Heart left ventricle (tissue), 16 donors: ENCODE measurements around the gene MATR3. TPM values are rescaled to one million over a fixed set of nuclear protein-coding genes. Genes with fewer than 3 reads are reported as not detected.

Experiments used
- ATAC-seq, 4 donors: fragments of 200-7000 bp; cut with Tn5 transposase; one replicate each; pipeline ENCODE4 v1.9.1; 2020 to 2022; ENCODE audit warnings: moderate library complexity in 4 of 4, mild to moderate bottlenecking in 3 of 4, moderate number of reproducible peaks in 1 of 4
- DNase-seq, 5 donors: peaks; one replicate each; pipeline ENCODE4 v3.0.0-alpha.2; 2020
- H3K27ac ChIP-seq, 12 donors: fragments of 200-600 bp; sonication (generic) in 4 of 12; one replicate each; pipeline versions ENCODE4 v1.5.0 to v1.8.0; 2016 to 2022; ENCODE audit warnings: mild to moderate bottlenecking in 2 of 12
- H3K27me3 ChIP-seq, 9 donors: fragments of 200-600 bp; sonication (generic) in 2 of 9; one replicate each; pipeline versions ENCODE4 v1.5.1 to v1.8.0; 2016 to 2022; ENCODE audit warnings: mild to moderate bottlenecking in 3 of 9
- H3K36me3 ChIP-seq, 9 donors: fragments of 200-600 bp; sonication (generic) in 2 of 9; one replicate each; pipeline versions ENCODE4 v1.5.0 to v1.8.0; 2018 to 2022; ENCODE audit warnings: mild to moderate bottlenecking in 2 of 9
- H3K4me1 ChIP-seq, 12 donors: fragments of 200-600 bp; sonication (generic) in 4 of 12; one replicate each; pipeline versions ENCODE4 v1.5.0 to v1.8.0; 2016 to 2022; ENCODE audit warnings: mild to moderate bottlenecking in 3 of 12
- H3K4me3 ChIP-seq, 12 donors: fragments of 200-600 bp; sonication (generic) in 4 of 12; one replicate each; pipeline versions ENCODE4 v1.5.0 to v1.8.0; 2017 to 2022; ENCODE audit warnings: mild to moderate bottlenecking in 9 of 12, moderate library complexity in 4 of 12
- H3K9me3 ChIP-seq, 12 donors: fragments of 200-600 bp; sonication (generic) in 4 of 12; one replicate each; pipeline versions ENCODE4 v1.5.0 to v1.8.0; 2016 to 2022; ENCODE audit warnings: mild to moderate bottlenecking in 1 of 12
- POLR2A ChIP-seq, 2 donors: fragments of 450-650 bp; IDR thresholded peaks; one replicate each; pipeline ENCODE4 v1.6.1; 2017; ENCODE audit warnings: antibody characterized with exemption in 2 of 2, mild to moderate bottlenecking in 2 of 2, moderate library complexity in 2 of 2
- WGBS, 4 donors: extraction: QIAGEN DNeasy Blood & Tissue Kit in 2 of 4; methylation state at CpG; one replicate each; pipeline versions ENCODE4 v1.1.5 to v1.1.7; 2013 to 2018; 5-methylcytosine and 5-hydroxymethylcytosine counted together
- intact Hi-C, 10 donors: fragments of 100-400 bp; cut with DNase I; formaldehyde crosslinking; loops; one replicate each; pipeline versions ENCODE4 v1.11.1 to v1.14.2; 2022
- polyA plus RNA-seq, 2 donors: library from polyadenylated mRNA; stranded (reverse); fragments of 200-250 nt; gene quantifications; one replicate each; pipeline ENCODE4 v1.2.3, GENCODE V29; 2013
- total RNA-seq, 9 donors: library from RNA; depleted of rRNA in 2 of 9; stranded (reverse); fragments of >200 nt in 2 of 9; fragmentation: NEBNext Ultra II Directional in 3 of 9; extraction: Animal tissue kit (Norgen Biotek cat#: 25700) in 3 of 9; gene quantifications; one replicate each; pipeline versions ENCODE4 v1.1.0 to v1.2.4, GENCODE V29; 2016 to 2023
- TF ChIP-seq, protein P1 (sequence below), 12 donors: fragments of 200-600 bp; sonication (generic) in 4 of 12; IDR thresholded peaks; one replicate each; pipeline versions ENCODE4 v1.5.0 to v1.8.0; 2018 to 2022; ENCODE audit warnings: antibody characterized with exemption in 12 of 12, mild to moderate bottlenecking in 5 of 12
- donor health status: ischemic (EF 13 %, LVEDD 7.1; RV severe dilation, severe dysfunction).
- donor health status: healthy with polysubstance abuse.
- donor health status: DM: no; HTN: yes; CAD: no.
- donor health status: DM: no; HTN: no; CAD: no.
- donor health status: ischemic (EF 25% LVEDD 6.9; RV normal size, moderate dysfunction).
- donor health status: ischemic (EF 25% LVEDD 5.7; RV mildly dilated, moderate dysfunction).
- donor health status: healthy.
- donor health status: DM: yes; HTN: yes; CAD: no.
- donor health status: ischemic (EF 35%, LVEDD 5.7; RV mildly dilated, moderate dysfunction).
- donor health status: nonischemic (EF 11% LVEDD 7.7; RV severe dilation, severe dysfunction).
- donor health status: DM: yes; HTN: yes; CAD: no.
- donor health status: PGD.
- donor health status: ischemic (EF 29% LVEDD 5.4; RV normal size, mild dysfunction).
- donor health status: nonischemic (EF 23%, LVEDD 6.1; RV moderate dilation, normal function).

MATR3 gene
- total and polyA plus RNA-seq, 11 donors, result 97.2 to 208 (median 138) TPM

DNA sequence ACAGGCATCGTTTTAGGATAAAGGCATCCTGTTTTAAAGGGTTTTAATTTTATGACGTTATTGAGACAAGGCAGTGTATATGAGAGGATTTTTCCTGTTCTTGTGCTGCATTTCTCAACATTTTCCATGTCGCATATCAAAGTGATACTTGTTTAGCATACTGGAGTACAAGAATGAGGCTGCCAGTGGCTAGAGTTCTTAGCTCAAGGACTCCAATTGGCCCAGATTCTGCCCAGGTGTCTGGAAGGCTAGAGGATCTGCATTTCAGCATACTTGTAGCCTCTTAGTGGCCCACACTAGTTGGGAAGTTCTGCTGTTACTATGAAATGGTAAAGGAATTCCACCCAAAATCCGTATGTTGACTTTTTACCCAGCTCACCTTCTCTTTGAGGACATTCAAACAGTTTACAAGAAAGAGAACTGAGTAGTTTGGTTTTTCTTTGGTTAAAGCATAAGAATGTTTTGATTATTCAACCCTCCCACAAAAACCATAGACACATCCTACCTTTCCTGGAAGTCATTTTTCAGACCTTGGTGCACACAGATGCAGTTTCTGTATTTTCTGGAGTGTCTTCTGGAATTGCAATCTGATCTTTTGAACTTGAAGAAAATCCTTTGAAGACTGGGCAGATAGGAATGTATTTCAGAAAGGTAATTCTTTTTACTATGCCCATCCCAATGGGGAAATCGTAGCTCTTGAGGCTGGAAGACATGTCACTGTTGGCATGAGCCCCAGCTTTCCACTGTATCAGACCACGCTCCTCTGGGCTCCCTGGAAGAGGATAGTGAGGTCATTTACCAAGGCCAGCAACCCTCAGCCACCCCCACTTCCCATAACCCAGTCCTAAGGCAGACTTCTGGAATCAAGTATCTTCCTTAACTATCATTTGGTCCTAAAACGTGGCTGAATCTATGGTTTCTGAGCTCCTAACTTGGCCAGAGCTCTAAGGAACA, 78.2 kb downstream of the MATR3 start:
- ATAC-seq (peak; percentile 34 to 82 (median 69)), DNase-seq (peak in 2 of 5 donors; percentile 64 to 75)
- TF ChIP-seq, protein P1, sequence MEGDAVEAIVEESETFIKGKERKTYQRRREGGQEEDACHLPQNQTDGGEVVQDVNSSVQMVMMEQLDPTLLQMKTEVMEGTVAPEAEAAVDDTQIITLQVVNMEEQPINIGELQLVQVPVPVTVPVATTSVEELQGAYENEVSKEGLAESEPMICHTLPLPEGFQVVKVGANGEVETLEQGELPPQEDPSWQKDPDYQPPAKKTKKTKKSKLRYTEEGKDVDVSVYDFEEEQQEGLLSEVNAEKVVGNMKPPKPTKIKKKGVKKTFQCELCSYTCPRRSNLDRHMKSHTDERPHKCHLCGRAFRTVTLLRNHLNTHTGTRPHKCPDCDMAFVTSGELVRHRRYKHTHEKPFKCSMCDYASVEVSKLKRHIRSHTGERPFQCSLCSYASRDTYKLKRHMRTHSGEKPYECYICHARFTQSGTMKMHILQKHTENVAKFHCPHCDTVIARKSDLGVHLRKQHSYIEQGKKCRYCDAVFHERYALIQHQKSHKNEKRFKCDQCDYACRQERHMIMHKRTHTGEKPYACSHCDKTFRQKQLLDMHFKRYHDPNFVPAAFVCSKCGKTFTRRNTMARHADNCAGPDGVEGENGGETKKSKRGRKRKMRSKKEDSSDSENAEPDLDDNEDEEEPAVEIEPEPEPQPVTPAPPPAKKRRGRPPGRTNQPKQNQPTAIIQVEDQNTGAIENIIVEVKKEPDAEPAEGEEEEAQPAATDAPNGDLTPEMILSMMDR (IDR thresholded peaks at IDR 0.05), result no peak
- TF ChIP-seq POLR2A (IDR thresholded peaks at IDR 0.05), result no peak
- no peaks in the 10 kb centered on the region for H3K9me3 ChIP-seq
- H3K4me1 ChIP-seq, result peaks cover 0 to 45% (median 6%) of the 10 kb centered on the region in 12 donors
- peak overlapping the region in 10 of 12 donors; percentile 12 to 81 (median 40) for H3K27ac ChIP-seq
- 71 to 76% (median 73%) methylated on average over 7 of the region's 7 CpGs for WGBS, 4 donors
- H3K36me3 ChIP-seq, result peaks cover 0 to 73% (median 61%) of the 10 kb centered on the region in 9 donors
- no peak overlapping the region for H3K4me3 ChIP-seq
- intact Hi-C loops, result no loop called here
- H3K27me3 ChIP-seq, result no peaks in the 10 kb centered on the region

DNA sequence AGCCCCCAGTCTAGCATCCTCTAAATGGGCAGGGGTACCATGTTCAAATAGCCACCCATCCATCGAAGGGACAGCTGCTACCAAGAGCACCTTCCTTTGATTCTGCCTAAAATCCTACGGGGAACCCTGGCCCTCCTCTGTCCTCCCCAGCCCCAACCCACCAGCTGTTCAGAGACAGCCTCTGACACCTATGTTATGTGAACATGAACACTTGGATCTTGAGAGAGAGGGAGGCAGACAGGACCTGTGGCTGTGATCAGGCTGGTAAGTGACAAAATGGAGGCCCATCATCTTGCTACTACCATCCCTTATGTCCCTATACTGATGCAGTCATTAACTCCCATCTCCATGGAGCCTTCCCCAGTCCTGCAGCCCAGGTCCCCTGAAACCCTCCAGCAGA, 81.4 kb downstream of the MATR3 start:
- DNase-seq (no peak), ATAC-seq (no peak)
- Histone ChIP-seq H3K27me3 (no peaks in the 10 kb centered on the region), H3K9me3 (no peaks in the 10 kb centered on the region), H3K36me3 (peaks cover 0 to 42% (median 35%) of the 10 kb centered on the region in 9 donors), H3K4me1 (peaks cover 0 to 41% (median 6%) of the 10 kb centered on the region in 12 donors), H3K27ac (peak overlapping the region in 2 of 12 donors; percentile 76 to 81), H3K4me3 (no peak overlapping the region)
- intact Hi-C loops, result no loop called here
- TF ChIP-seq, protein P1 (IDR thresholded peaks at IDR 0.05), result no peak
- no peak for TF ChIP-seq POLR2A (IDR thresholded peaks at IDR 0.05)
- WGBS, 4 donors, result 90 to 100% (median 95%) methylated on average over 2 of the region's 2 CpGs

DNA sequence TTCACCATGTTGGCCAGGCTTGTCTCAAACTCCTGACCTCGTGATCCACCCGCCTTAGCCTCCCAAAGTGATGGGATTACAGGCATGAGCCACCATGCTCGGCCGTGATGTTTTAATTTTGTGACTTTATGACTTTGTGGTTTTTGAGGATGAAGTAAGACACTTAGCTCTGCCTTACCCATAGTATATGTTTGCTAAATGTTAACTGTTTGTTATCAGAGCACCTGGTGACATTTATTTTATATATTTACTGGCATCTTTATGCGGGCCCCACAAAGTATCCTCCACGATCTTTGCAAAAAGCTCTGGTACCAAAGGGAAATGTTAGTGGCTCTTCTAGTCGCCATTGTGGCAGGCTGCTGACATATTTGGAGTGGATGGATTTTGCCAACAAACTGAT, 82.8 kb downstream of the MATR3 start:
- ATAC-seq (no peak), DNase-seq (no peak)
- Histone ChIP-seq H3K4me1 (peaks cover 0 to 33% (median 6%) of the 10 kb centered on the region in 12 donors), H3K36me3 (peaks cover 0 to 29% (median 22%) of the 10 kb centered on the region in 9 donors), H3K27me3 (no peaks in the 10 kb centered on the region), H3K4me3 (no peak overlapping the region), H3K27ac (no peak overlapping the region), H3K9me3 (no peaks in the 10 kb centered on the region)
- TF ChIP-seq, protein P1 (IDR thresholded peaks at IDR 0.05), result no peak
- no peak for TF ChIP-seq POLR2A (IDR thresholded peaks at IDR 0.05)
- 91 to 98% (median 95%) methylated on average over 7 of the region's 7 CpGs for WGBS, 4 donors
- intact Hi-C loops, result no loop called here

DNA sequence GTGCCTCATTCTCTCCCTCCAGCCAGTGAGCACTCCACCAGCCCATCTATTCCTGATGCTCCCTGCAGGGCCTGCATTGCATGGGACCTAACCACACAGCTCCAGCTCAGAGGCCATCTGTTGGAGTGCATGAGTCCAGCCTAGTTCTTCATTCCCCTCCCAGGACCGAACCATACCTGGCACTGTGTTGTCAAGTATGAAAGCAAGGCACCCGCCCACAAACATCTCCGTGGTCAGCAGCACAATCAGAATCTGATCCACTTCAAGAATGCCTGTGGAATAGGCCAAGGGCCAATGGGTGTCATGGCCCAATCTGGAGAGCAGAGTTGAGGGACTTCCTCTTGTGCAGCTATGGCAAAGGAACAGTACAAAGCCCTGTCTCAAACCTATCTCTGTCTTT, 83.7 kb downstream of the MATR3 start:
- H3K36me3 ChIP-seq, result peaks cover 0 to 20% (median 14%) of the 10 kb centered on the region in 9 donors
- no peaks in the 10 kb centered on the region for H3K27me3 ChIP-seq
- WGBS, 4 donors, result 88 to 93% (median 90%) methylated on average over 3 of the region's 3 CpGs
- DNase-seq (no peak), ATAC-seq (no peak)
- intact Hi-C loops, result no loop called here
- TF ChIP-seq POLR2A (IDR thresholded peaks at IDR 0.05), result no peak
- TF ChIP-seq, protein P1 (IDR thresholded peaks at IDR 0.05), result no peak
- no peak overlapping the region for H3K27ac ChIP-seq
- peaks cover 0 to 26% (median 6%) of the 10 kb centered on the region in 12 donors for H3K4me1 ChIP-seq
- H3K9me3 ChIP-seq, result no peaks in the 10 kb centered on the region
- H3K4me3 ChIP-seq, result no peak overlapping the region
